ENCODE measurements around the gene CCDC34.

CCDC34 gene

DNA sequence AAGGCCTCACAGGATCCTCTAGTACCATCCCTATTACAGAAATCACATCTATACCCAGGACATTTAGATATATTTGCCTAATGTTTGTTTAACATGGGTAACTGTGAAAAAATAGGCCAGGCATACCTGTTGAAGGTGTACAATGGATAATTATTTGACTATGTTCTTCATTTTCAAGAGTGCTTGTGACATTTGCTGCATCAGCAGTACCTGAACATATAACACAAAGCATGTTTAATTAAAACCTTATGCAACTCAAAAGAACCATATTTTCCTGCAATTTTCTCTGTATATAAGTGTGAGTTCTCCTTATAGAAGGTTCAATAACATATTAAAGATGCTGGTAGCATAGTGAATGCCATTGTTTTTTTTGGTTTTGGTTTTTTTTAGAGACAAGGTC, 8.5 kb upstream of the CCDC34 start:
- Histone ChIP-seq H3K27me3 (ENCODE audit: insufficient read depth, low read length) (no peaks in the 10 kb centered on the region), H3K9me2 (ENCODE audit: low read depth, low read length) (no peaks in the 10 kb centered on the region), H3K9me3 (ENCODE audit: low read length) (no peaks in the 10 kb centered on the region), H2AFZ (ENCODE audit: low read length) (no peak overlapping the region), H3F3A (ENCODE audit: insufficient read depth, low read length) (no peaks in the 10 kb centered on the region), H4K20me1 (ENCODE audit: insufficient read depth, low read length) (no peaks in the 10 kb centered on the region), H3K4me1 (ENCODE audit: insufficient read depth, low read length, severe bottlenecking) (no peaks in the 10 kb centered on the region), H3K27ac (ENCODE audit: low read depth, low read length, poor library complexity, severe bottlenecking) (no peak overlapping the region), H3K79me2 (ENCODE audit: insufficient read depth, low read length) (no peaks in the 10 kb centered on the region), H3K9ac (ENCODE audit: low read length) (no peak overlapping the region), H3K4me2 (ENCODE audit: low read length) (no peak overlapping the region), H3K36me3 (ENCODE audit: insufficient read depth, low read length) (no peaks in the 10 kb centered on the region), H3K4me3 (ENCODE audit: low read depth, low read length, poor library complexity, severe bottlenecking) (no peak overlapping the region)
- TF ChIP-seq EZH2 (IDR thresholded peaks at IDR 0.05; ENCODE audit: borderline replicate concordance, low read length), result no peak
- TF ChIP-seq, protein P1, sequence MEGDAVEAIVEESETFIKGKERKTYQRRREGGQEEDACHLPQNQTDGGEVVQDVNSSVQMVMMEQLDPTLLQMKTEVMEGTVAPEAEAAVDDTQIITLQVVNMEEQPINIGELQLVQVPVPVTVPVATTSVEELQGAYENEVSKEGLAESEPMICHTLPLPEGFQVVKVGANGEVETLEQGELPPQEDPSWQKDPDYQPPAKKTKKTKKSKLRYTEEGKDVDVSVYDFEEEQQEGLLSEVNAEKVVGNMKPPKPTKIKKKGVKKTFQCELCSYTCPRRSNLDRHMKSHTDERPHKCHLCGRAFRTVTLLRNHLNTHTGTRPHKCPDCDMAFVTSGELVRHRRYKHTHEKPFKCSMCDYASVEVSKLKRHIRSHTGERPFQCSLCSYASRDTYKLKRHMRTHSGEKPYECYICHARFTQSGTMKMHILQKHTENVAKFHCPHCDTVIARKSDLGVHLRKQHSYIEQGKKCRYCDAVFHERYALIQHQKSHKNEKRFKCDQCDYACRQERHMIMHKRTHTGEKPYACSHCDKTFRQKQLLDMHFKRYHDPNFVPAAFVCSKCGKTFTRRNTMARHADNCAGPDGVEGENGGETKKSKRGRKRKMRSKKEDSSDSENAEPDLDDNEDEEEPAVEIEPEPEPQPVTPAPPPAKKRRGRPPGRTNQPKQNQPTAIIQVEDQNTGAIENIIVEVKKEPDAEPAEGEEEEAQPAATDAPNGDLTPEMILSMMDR (IDR thresholded peaks at IDR 0.05; ENCODE audit: low read length), result no peak

DNA sequence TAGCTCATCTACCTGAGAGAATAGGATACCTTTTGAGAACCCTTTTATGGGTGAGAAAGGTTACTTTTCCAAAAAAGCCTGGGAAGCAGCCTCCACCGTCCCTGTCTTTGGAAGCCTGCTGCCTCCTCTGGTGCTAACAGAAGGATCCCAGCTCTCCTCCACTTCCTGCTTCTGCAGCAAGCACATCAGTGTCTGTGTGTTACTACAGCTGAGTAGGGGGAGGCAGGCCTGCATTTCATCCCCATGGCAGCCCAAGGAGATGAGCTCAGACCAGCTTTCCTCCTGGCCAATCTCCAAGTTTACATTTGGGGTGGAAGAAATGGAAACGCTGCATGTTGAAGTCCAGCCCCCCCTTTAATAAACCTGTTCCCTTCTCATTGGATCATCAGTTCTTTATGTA, 7.4 kb upstream of the CCDC34 start:
- no peaks in the 10 kb centered on the region for H3K79me2 ChIP-seq (ENCODE audit: insufficient read depth, low read length)
- H3K27ac ChIP-seq (ENCODE audit: low read depth, low read length, poor library complexity, severe bottlenecking), result no peak overlapping the region
- no peaks in the 10 kb centered on the region for H4K20me1 ChIP-seq (ENCODE audit: insufficient read depth, low read length)
- no peak overlapping the region for H3K4me2 ChIP-seq (ENCODE audit: low read length)
- H2AFZ ChIP-seq (ENCODE audit: low read length), result no peak overlapping the region
- H3K27me3 ChIP-seq (ENCODE audit: insufficient read depth, low read length), result no peaks in the 10 kb centered on the region
- no peak overlapping the region for H3K9ac ChIP-seq (ENCODE audit: low read length)
- H3K9me2 ChIP-seq (ENCODE audit: low read depth, low read length), result no peaks in the 10 kb centered on the region
- TF ChIP-seq, protein P1 (IDR thresholded peaks at IDR 0.05; ENCODE audit: low read length), result no peak
- TF ChIP-seq EZH2 (IDR thresholded peaks at IDR 0.05; ENCODE audit: borderline replicate concordance, low read length), result no peak
- no peaks in the 10 kb centered on the region for H3K9me3 ChIP-seq (ENCODE audit: low read length)
- H3K4me3 ChIP-seq (ENCODE audit: low read depth, low read length, poor library complexity, severe bottlenecking), result no peak overlapping the region
- H3F3A ChIP-seq (ENCODE audit: insufficient read depth, low read length), result no peaks in the 10 kb centered on the region
- H3K36me3 ChIP-seq (ENCODE audit: insufficient read depth, low read length), result no peaks in the 10 kb centered on the region
- H3K4me1 ChIP-seq (ENCODE audit: insufficient read depth, low read length, severe bottlenecking), result no peaks in the 10 kb centered on the region

DNA sequence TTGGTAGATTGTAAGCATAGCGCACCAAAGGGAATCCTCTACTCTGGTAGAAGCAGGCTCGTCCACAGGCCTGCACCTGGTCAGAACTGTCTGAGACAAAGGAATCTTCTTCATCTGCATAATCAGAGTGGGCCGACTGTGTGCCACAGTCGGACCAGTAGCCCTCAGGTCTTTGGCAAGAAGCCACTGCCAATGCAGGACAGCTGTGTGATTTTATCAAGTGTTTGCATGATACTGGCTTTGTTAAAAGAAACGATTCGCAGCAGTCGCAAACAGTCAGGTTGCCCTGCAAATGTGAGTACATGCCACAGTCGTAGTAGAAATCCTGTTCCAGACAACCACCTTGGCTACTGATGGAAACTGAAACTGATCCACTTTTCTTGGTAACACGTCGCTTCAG, 4.9 kb upstream of the CCDC34 start:
- no peak overlapping the region for H3K4me2 ChIP-seq (ENCODE audit: low read length)

More for the DNA sequence above, 4.9 kb upstream of the CCDC34 start:
- H3K9me2 ChIP-seq (ENCODE audit: low read depth, low read length), result no peaks in the 10 kb centered on the region
- H3K27ac ChIP-seq (ENCODE audit: low read depth, low read length, poor library complexity, severe bottlenecking), result no peak overlapping the region
- no peak overlapping the region for H3K9ac ChIP-seq (ENCODE audit: low read length)
- H4K20me1 ChIP-seq (ENCODE audit: insufficient read depth, low read length), result no peaks in the 10 kb centered on the region
- no peaks in the 10 kb centered on the region for H3K9me3 ChIP-seq (ENCODE audit: low read length)
- no peak overlapping the region for H3K4me3 ChIP-seq (ENCODE audit: low read depth, low read length, poor library complexity, severe bottlenecking)
- no peak for TF ChIP-seq EZH2 (IDR thresholded peaks at IDR 0.05; ENCODE audit: borderline replicate concordance, low read length)
- TF ChIP-seq, protein P1 (IDR thresholded peaks at IDR 0.05; ENCODE audit: low read length), result no peak
- H3K79me2 ChIP-seq (ENCODE audit: insufficient read depth, low read length), result no peaks in the 10 kb centered on the region
- no peaks in the 10 kb centered on the region for H3K36me3 ChIP-seq (ENCODE audit: insufficient read depth, low read length)
- peaks cover 8% of the 10 kb centered on the region for H3K4me1 ChIP-seq (ENCODE audit: insufficient read depth, low read length, severe bottlenecking)
- no peaks in the 10 kb centered on the region for H3F3A ChIP-seq (ENCODE audit: insufficient read depth, low read length)
- H3K27me3 ChIP-seq (ENCODE audit: insufficient read depth, low read length), result no peaks in the 10 kb centered on the region
- no peak overlapping the region for H2AFZ ChIP-seq (ENCODE audit: low read length)

Data from OCI-LY1 (cell line).